NCI-H2107 treated with DMSO at 0.1 percent for 48 hours (cell line): Measurements from ENCODE around the gene MAP3K20.
A peak's percentile ranks its signal among the peaks of the same experiment; 100 is the strongest.

Experiments
- DNase-seq: peaks from one replicate; lab custom pipeline; 2025; ENCODE audit not compliant: unreplicated experiment; lab: John Stamatoyannopoulos, UW

The MAP3K20 gene

GRCh38 chr2:173193925-173194324 lies 118.3 kb downstream of the MAP3K20 start:
- no peak for DNase-seq

DNA sequence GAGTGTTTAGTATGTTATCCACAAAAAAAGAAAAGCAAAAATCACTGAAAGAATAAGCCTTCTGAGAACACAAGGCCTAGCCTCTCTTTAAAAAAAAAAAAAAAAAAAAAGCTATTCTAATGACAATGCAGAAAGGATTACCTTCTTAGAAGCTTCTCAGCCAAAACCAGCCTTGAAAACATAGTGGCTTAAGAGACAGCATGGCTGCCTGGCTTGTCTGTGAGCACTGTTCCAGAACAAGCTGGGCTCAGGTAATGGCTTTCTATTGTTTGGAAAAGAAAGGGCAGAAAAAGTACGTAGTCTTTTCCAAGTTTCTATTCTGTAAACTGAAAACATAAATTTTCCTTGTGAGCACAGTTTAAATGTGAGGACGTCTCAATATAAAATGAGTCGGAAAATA lies 119.5 kb downstream of the MAP3K20 start:
- DNase-seq = no peak

DNA sequence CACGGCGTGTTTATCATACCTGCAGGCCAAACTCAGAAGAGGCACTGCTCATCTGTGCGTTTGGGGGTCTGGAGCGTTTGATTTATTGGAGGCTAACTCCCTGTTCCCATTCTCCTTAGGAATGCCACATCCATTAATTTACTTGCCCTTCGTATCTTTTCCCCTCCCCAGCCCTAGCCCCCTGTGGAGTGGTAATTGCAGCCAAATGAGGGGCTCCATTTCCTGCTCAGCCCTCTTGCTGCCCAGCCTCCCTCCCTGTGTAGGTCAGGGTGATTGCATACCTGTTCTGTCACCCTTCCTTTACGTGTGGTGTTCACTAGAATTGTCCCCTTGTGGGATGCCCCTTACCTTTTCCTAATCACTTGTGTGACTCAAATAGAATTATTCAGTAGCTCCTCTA lies 120.4 kb downstream of the MAP3K20 start:
- DNase-seq = no peak

DNA sequence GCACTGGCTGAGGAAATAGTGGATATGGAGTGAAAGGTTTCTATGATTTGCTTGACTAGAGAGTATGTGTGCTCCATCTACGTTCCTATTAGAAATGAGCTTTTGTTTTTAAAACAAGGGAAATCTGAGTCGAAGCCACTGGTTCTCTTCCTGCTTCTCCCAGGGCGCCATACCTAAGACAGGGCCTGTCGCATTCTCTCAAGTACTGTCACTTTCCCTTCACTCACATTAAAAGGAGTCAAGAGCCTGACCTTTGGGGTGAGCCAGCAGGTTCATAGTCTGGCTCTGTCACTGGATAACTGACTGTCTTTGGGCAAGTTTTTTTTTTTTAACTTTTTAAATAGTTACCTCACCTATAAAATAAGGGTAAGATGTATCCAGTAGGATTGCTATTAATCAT lies 121.0 kb downstream of the MAP3K20 start:
- no peak for DNase-seq

DNA sequence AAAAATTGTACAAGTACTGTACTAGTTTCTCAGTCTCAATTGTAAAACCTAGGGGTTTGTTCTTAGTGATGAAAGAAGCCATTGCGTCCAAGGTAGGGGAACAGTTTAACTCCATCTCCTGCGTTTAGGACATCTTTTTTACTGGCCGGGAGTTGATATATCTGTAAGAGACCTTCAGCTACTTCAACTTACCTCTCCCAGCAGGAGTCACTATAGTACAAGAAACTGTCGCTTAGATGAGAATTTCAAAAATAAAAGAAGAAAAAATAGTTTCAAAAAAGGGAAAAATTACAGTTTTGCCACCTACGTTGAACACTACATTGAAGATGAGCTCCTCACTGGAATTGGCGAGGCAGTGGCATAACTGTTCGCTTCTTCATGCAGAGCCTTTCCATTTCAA lies 122.7 kb downstream of the MAP3K20 start:
- no peak for DNase-seq

DNA sequence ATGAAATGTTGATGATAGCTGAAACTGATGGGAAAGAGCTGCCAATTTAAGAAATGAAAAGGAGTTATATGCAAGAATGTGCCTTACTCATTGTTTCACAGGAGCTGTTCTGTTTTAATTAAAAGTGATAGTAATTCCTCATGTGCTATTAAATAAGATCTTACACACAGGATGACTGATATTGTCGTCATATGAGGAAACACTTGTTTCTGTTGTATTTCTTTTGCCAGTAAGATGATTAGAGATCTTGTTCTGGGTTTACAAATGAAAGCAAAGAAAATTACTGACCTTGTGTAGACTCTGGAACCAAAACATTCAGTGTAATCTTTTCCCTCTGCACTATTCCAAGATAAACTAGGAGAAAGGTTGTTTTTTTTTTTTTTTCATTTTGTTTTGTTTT lies 123.6 kb downstream of the MAP3K20 start:
- DNase-seq = no peak

GRCh38 chr2:173202570-173202969 lies 126.9 kb downstream of the MAP3K20 start:
- no peak for DNase-seq

GRCh38 chr2:173204316-173204715 lies 128.7 kb downstream of the MAP3K20 start:
- DNase-seq = no peak

DNA sequence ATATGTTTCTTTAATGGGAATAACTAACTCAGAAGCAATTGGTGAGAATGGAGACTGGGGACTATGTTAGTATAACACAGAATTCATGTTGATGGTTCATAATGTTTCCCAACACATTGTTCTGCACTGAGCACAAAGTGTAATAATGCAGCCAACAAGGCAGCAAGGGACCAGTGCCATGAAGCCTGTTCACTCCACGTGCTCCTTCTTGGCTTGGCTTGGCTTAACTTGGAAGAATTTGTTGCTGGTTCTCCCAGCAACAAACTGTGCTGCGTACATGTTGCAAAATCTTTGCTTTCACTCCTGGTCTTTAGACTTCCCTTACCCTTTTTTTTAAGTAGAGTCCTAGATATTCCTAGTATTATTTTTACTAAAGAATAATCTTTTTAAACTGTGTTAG lies 129.7 kb downstream of the MAP3K20 start:
- DNase-seq = no peak

- DNase-seq = peak; percentile 32
These were observed 131.5 kb downstream of the MAP3K20 start for GRCh38 chr2:173207124-173207523.

DNA sequence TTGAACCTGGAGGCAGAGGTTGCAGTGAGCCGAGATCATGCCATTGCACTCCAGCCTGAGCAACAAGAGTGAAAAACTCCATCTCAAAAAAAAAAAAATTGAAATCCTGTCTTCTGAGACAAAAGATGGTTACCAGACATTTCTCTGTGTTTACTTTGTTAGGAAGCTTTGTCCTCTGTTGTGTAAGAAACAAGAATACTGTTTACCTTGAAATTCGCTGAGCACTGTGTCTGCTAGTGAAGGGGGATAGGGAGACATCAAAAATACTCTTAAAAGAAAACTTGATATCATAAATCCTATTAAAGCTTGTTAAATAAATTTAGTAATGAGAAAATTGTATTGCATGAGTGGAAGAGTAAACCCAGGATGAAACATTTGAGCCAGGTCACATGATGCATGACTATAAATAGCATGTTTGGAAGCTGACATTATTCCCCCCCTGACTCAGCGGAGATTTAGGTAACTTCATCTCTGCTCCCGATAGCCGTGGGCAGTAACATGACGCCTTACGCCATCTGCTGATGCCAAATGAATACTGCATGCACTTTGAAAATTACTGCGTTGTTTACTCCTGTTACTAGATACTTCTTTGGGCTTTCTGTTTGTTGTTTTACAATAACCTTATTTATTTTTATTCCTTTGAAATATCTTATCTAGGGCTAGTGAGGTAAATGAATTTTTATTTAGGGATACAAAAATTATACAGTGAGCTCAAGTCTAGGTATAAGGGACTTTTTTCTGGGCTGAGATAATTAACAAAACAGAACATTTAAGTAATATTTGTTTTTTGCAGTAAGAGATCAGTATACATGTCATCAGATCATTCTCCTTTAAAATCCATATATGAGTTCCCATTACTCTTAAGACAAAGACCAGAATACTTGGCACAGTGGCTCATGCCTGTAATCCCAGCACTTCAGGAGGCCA lies 134.9 kb downstream of the MAP3K20 start:
- peak; percentile 80 for DNase-seq

GRCh38 chr2:173213181-173213580 lies 137.5 kb downstream of the MAP3K20 start:
- DNase-seq = no peak

- no peak for DNase-seq
These were observed 138.6 kb downstream of the MAP3K20 start for GRCh38 chr2:173214213-173214612.

- no peak for DNase-seq
These were observed 139.7 kb downstream of the MAP3K20 start for GRCh38 chr2:173215316-173215715.

DNA sequence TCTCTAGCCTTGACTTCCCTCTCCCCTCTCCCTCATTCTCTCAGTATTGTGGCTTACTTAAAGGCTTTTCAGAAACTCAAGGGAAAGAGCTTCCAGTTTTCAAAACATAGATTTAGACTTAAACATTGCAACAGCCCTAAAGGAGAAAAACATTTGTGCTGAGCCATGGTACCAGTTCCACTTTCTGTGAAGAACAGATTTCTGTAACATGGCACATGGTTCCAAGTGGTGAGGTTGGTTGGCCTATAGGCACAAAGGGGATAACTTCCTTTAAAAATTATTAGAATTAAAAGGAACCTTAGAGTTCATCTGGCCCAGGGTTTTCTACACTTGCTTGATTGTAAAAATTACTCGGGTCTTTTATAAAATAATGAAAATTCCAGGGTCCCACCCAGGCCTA lies 140.4 kb downstream of the MAP3K20 start:
- no peak for DNase-seq

GRCh38 chr2:173216668-173217067 lies 141.0 kb downstream of the MAP3K20 start:
- DNase-seq = no peak

GRCh38 chr2:173217116-173217840 lies 141.6 kb downstream of the MAP3K20 start:
- DNase-seq = no peak

DNA sequence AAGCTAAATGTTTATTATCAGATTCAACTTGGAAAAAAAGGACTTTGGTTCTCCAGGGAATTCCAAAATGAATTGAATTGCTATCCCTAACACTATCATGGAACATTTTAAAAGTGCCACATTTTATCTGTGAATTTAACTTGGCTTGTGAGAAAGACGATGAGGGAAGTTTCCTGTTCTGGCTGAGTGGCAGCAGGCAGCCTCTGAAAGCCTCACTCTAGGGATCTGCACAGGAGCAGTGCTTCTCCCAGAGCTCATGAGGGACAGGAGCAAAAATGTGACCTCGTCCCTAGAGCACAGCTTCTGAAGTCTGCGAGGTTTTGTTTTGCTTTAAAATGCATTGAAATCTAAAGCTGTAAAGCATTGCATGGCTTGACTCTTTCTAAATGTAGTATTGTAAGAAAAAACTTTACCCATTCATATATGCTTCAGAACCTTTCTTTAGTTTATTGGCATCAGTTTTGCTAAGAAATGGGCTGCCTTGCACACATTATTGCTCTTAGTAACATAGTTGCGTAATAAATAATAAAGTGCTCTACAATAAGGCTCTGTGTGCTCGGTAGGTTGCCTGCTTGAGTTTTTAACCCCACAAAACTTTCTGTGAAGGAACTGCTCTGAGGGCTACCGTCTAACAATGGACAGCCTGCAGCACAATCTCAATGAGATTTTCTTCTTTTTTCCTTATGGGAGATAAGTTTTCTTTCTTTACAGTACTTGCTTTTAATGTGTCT lies 142.8 kb downstream of the MAP3K20 start:
- DNase-seq = no peak

DNA sequence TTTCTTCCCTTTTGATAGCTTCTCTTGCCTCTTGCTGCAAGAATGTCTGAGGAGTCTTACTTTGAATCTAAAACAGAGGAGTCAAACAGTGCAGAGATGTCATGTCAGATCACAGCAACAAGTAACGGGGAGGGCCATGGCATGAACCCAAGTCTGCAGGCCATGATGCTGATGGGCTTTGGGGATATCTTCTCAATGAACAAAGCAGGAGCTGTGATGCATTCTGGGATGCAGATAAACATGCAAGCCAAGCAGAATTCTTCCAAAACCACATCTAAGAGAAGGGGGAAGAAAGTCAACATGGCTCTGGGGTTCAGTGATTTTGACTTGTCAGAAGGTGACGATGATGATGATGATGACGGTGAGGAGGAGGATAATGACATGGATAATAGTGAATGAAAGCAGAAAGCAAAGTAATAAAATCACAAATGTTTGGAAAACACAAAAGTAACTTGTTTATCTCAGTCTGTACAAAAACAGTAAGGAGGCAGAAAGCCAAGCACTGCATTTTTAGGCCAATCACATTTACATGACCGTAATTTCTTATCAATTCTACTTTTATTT lies 145.6 kb downstream of the MAP3K20 start:
- DNase-seq = no peak

GRCh38 chr2:173221937-173222594 lies 146.4 kb downstream of the MAP3K20 start:
- DNase-seq = no peak

- DNase-seq = no peak
These were observed 148.2 kb downstream of the MAP3K20 start for GRCh38 chr2:173223871-173224270.
